ENCODE measurements around the gene KEAP1. TPM values are rescaled to one million over a fixed set of nuclear protein-coding genes. Genes with fewer than 3 reads are reported as not detected.

The KEAP1 gene
- total and polyA plus RNA-seq, 9 of the 15 experiments (the other 6 are each of a cell fraction or from before 2014, with no cell fraction given), result 2.1 to 95.6 (median 64.3) TPM

DNA sequence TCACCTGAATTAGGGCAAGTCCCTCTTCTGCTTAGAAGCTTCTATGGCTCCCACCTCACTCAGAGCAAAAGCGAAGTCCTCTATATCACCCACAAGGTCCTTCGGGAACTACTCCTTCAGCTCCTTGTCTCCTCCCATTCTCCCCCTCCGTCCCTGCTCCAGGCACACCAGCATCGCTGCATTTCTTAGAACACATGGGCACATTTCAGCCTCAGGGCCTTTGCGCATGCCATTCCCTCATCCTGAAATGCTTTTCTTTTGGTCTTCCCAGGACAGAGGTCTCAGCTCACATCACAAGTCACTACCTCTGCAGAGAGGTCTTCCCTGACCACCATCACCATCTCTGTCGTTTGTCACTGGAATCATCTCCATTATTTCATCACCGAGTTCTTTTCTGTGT lies 10.1 kb upstream of the KEAP1 start:
- no TSS peak for BruUV-seq (replicated peaks)
- no peak for FAIRE-seq
- Histone ChIP-seq H3K9ac (ENCODE audit: insufficient read depth in 1 of 2, low read depth in 2 of 2, low read length in 2 of 2) (no peak overlapping the region), H3K36me3 (ENCODE audit: control insufficient read depth, insufficient read depth, low read length) (no peaks in the 10 kb centered on the region), H3K4me3 (no peak overlapping the region), H3K4me1 (replicated peaks in 1 of 2; ENCODE audit: control insufficient read depth in 2 of 2, insufficient read depth in 2 of 2, low read length in 2 of 2) (peaks cover 15 to 50% of the 10 kb centered on the region in 2 experiments; a peak in 4 of 5 replicates), H3K27ac (ENCODE audit: extremely low read depth, low read depth, low read length) (no peak overlapping the region), H3K4me2 (ENCODE audit: insufficient read depth, low read length) (no peak overlapping the region), H3K27me3 (ENCODE audit: control insufficient read depth in 2 of 2, insufficient read depth in 2 of 2, low read length in 2 of 2) (peaks cover 0 to 6% of the 10 kb centered on the region in 2 experiments; a peak in 3 of 5 replicates), H4K20me1 (replicated peaks; ENCODE audit: control insufficient read depth, insufficient read depth, low read length) (no peaks in the 10 kb centered on the region), H2AFZ (ENCODE audit: low read depth, low read length) (no peak overlapping the region), H3K79me2 (ENCODE audit: control insufficient read depth, insufficient read depth, low read length) (no peaks in the 10 kb centered on the region), H3K9me3 (replicated peaks; ENCODE audit: control insufficient read depth, insufficient read depth, low read depth, low read length) (no peaks in the 10 kb centered on the region), H3K9me1 (ENCODE audit: control insufficient read depth, insufficient read depth, low read length) (no peaks in the 10 kb centered on the region)
- WGBS (ENCODE audit: insufficient coverage, low coverage, missing lambda C conversion rate), result 24% methylated on average over 7 of the region's 7 CpGs
- peak in 1 of 4 experiments; percentile 5 for DNase-seq (ENCODE audit: extremely low read depth in 1 of 4, low spot score in 3 of 4)
- ChIA-PET CTCF (ENCODE audit: low intra/inter-chr PET ratio) (no interaction called here), POLR2A (no interaction called here)
- TF ChIP-seq SLC30A9 (CRISPR knock-in tag; IDR thresholded peaks at IDR 0.05) (no peak), KDM1A (IDR thresholded peaks at IDR 0.05) (peak; percentile 17 to 34; a peak in 1 of 4 replicates), SRF (CRISPR knock-in tag; IDR thresholded peaks at IDR 0.05) (no peak), BCOR (IDR thresholded peaks at IDR 0.05) (0 out of 2 replicates have a peak, but pooled peaks have one; percentile 24), TAF1 (IDR thresholded peaks at IDR 0.05; ENCODE audit: control insufficient read depth, extremely low read depth, insufficient read depth, low read length, severe bottlenecking) (no peak), SMARCA5 (IDR thresholded peaks at IDR 0.05) (no peak), RBM25 (IDR thresholded peaks at IDR 0.05; ENCODE audit: low read depth, low read length, severe bottlenecking) (peak; percentile 30)
- TF ChIP-seq, protein P1, sequence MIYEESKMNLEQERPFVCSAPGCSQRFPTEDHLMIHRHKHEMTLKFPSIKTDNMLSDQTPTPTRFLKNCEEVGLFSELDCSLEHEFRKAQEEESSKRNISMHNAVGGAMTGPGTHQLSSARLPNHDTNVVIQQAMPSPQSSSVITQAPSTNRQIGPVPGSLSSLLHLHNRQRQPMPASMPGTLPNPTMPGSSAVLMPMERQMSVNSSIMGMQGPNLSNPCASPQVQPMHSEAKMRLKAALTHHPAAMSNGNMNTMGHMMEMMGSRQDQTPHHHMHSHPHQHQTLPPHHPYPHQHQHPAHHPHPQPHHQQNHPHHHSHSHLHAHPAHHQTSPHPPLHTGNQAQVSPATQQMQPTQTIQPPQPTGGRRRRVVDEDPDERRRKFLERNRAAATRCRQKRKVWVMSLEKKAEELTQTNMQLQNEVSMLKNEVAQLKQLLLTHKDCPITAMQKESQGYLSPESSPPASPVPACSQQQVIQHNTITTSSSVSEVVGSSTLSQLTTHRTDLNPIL (CRISPR knock-in tag; IDR thresholded peaks at IDR 0.05), result no peak
- in situ Hi-C loops (cut with MboI) (no loop called here), intact Hi-C loops (cut with micrococcal nuclease) (no loop called here)
- no peak for ATAC-seq

Data from K562 (cell line).